Brain microvascular endothelial cell (primary cell): Measurements from ENCODE around the gene SEC14L5.

Experiments used
- DNase-seq: peaks from one replicate; pipeline ENCODE4 v3.0.0-alpha.2; 2020
- H3K27ac ChIP-seq: fragments of 250-450 bp; sonication (Bioruptor Pico); 2 replicates; pipeline ENCODE4 v1.5.1; 2020; ENCODE audit warnings: mild to moderate bottlenecking, moderate library complexity
- H3K27me3 ChIP-seq: fragments of 250-450 bp; sonication (Bioruptor Pico); replicated peaks from 2 replicates; pipeline ENCODE4 v1.5.1; 2020; ENCODE audit warnings: mild to moderate bottlenecking
- H3K36me3 ChIP-seq: fragments of 250-450 bp; sonication (Bioruptor Pico); replicated peaks from 2 replicates; pipeline ENCODE4 v1.5.1; 2020; ENCODE audit warnings: mild to moderate bottlenecking
- H3K4me3 ChIP-seq: 2 replicates; pipeline ENCODE4 v1.5.1; 2011; ENCODE audit warnings: low read depth, mild to moderate bottlenecking, control low read depth, low read length, moderate library complexity
- in situ Hi-C: cut with HindIII; loops from 2 replicates; pipeline ENCODE4 v1.10.0; 2017; ENCODE audit warnings: low sequenced_read_pairs, low pct_ligation_motif_present
- TF ChIP-seq, protein P1 (sequence below): IDR thresholded peaks from 2 replicates; pipeline ENCODE4 v1.5.1; 2011; ENCODE audit warnings: low read depth, mild to moderate bottlenecking, moderate library complexity, low read length, control low read depth, inconsistent platforms; ENCODE audit errors: missing control alignments

The SEC14L5 gene

DNA sequence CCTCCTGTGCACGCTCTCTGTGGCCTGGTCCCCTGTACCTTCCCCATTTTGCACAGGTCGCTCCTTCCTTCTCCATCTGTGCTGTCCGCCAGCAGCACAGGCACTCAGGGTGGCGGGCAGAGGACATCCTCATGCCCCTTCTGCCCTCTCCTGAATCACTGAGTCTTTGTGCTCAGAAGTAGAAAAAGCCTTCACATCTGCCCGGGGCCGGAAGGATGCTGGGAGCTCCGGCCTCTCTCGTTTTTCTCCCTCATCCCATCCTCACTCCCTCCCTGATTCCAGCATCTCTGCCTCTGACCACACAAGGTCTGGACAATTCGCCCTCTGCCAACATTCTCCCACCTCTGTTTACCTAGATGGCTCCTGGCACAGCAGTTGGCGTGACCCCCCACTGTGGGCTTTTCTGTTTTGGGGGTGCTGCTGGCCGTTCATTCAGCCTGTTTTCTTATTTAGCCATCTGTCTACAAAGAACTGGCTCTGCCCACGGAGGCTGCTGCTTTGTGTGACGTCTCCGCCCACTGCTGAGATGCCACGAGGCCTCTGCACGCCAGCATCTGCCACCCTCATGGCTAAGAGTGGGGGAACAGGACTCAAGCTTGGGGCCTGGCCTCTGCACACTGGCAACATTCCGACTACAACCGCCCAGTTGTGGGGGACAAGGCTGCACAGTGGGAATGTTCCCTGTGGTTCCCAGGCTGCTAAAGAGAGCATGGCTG lies 36.7 kb downstream of the SEC14L5 start:
- DNase-seq = no peak

DNA sequence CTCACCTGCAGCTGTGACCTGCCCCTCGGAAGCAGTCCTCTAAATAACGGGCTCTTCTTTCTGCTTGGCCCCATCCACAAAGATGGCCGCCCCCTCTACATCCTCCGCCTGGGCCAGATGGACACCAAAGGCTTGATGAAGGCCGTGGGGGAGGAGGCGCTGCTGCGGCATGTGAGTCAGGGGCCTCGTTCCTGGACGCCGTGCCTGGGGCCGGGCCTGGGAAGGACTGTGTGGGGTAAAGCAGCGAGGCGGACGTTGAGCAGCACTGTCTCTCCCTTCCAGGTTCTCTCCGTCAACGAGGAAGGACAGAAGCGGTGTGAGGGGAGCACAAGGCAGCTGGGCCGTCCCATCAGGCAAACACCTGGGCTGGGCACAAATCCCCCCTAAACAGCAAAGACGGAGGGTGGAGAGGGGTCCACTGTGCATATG lies 42.5 kb downstream of the SEC14L5 start:
- TF ChIP-seq, protein P1, sequence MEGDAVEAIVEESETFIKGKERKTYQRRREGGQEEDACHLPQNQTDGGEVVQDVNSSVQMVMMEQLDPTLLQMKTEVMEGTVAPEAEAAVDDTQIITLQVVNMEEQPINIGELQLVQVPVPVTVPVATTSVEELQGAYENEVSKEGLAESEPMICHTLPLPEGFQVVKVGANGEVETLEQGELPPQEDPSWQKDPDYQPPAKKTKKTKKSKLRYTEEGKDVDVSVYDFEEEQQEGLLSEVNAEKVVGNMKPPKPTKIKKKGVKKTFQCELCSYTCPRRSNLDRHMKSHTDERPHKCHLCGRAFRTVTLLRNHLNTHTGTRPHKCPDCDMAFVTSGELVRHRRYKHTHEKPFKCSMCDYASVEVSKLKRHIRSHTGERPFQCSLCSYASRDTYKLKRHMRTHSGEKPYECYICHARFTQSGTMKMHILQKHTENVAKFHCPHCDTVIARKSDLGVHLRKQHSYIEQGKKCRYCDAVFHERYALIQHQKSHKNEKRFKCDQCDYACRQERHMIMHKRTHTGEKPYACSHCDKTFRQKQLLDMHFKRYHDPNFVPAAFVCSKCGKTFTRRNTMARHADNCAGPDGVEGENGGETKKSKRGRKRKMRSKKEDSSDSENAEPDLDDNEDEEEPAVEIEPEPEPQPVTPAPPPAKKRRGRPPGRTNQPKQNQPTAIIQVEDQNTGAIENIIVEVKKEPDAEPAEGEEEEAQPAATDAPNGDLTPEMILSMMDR = no peak
- H3K36me3 ChIP-seq = no peaks in the 10 kb centered on the region
- in situ Hi-C loops = no loop called here
- H3K27ac ChIP-seq = no peak overlapping the region
- no peak for DNase-seq
- no peaks in the 10 kb centered on the region for H3K27me3 ChIP-seq
- H3K4me3 ChIP-seq = no peak overlapping the region

More for the DNA sequence above, 36.7 kb downstream of the SEC14L5 start:
- TF ChIP-seq, protein P1 = no peak
- no peak overlapping the region for H3K27ac ChIP-seq
- H3K36me3 ChIP-seq = no peaks in the 10 kb centered on the region
- H3K4me3 ChIP-seq = no peak overlapping the region
- no peaks in the 10 kb centered on the region for H3K27me3 ChIP-seq
- in situ Hi-C loops = no loop called here

- Histone ChIP-seq H3K27ac (no peak overlapping the region), H3K27me3 (no peaks in the 10 kb centered on the region), H3K4me3 (no peak overlapping the region), H3K36me3 (no peaks in the 10 kb centered on the region)
- DNase-seq = no peak
- TF ChIP-seq, protein P1 = no peak
- in situ Hi-C loops = no loop called here
Observed at GRCh38 chr16:5001571-5001970, 43.4 kb downstream of the SEC14L5 start.

DNA sequence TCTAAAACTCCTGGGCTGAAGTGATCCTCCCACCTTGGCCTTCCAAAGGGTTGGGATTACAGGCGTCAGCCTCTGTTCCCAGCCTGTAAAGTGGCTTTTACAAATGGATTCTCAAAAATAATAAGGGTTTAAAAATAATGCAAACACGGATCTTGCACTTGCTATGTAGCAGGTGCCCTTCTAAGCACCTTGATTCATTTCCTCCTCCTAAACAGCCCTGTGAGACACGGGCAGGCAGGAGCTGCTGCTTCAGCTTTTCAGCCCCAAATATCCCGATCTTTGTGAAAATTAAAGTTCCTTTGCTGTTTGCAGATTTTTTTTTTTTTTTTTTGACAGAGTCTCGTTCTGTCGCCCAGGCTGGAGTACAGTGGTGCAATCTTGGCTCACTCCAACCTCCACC lies 43.9 kb downstream of the SEC14L5 start:
- Histone ChIP-seq H3K27me3 (no peaks in the 10 kb centered on the region), H3K4me3 (no peak overlapping the region), H3K36me3 (no peaks in the 10 kb centered on the region), H3K27ac (no peak overlapping the region)
- DNase-seq = no peak
- TF ChIP-seq, protein P1 = no peak
- in situ Hi-C loops = no loop called here

DNA sequence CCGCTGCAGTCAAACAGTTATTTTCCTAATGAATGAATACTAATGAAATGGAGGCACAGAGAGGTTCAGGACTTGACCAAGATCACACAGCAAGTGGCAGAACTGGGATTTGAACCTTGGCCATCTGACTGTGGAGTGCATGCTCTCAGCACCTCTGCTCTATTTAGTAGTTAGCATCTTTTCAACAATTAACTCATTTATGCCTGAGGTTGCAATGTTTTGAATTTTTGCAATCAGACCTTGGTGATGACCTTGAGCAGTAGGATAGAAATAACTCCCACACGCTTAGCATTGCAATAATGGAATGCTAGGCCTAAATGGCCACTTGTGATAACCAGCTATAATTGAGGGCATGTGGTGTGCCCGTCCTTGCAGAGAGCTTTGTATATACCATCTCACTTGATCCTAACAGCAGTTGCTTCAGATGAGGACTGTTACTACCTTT lies 44.6 kb downstream of the SEC14L5 start:
- TF ChIP-seq, protein P1 = no peak
- no peak for DNase-seq
- Histone ChIP-seq H3K27ac (no peak overlapping the region), H3K4me3 (no peak overlapping the region), H3K27me3 (no peaks in the 10 kb centered on the region), H3K36me3 (no peaks in the 10 kb centered on the region)
- in situ Hi-C loops = no loop called here

GRCh38 chr16:5003211-5003610 lies 45.1 kb downstream of the SEC14L5 start:
- Histone ChIP-seq H3K27me3 (no peaks in the 10 kb centered on the region), H3K36me3 (no peaks in the 10 kb centered on the region), H3K27ac (no peak overlapping the region), H3K4me3 (no peak overlapping the region)
- no peak for DNase-seq
- in situ Hi-C loops = no loop called here
- TF ChIP-seq, protein P1 = no peak
